Urothelium cell line (cell line): ENCODE measurements around the gene LRRC34.

ENCODE experiments used
- DNase-seq: peaks from one replicate; pipeline ENCODE4 v3.0.0; 2011; ENCODE audit warnings: low spot score, mixed read lengths
- FAIRE-seq: peaks from 2 replicates; lab custom pipeline; 2011; peaks lifted over from hg19 to GRCh38; lab: Jason Lieb, UNC

LRRC34 gene, protein sequence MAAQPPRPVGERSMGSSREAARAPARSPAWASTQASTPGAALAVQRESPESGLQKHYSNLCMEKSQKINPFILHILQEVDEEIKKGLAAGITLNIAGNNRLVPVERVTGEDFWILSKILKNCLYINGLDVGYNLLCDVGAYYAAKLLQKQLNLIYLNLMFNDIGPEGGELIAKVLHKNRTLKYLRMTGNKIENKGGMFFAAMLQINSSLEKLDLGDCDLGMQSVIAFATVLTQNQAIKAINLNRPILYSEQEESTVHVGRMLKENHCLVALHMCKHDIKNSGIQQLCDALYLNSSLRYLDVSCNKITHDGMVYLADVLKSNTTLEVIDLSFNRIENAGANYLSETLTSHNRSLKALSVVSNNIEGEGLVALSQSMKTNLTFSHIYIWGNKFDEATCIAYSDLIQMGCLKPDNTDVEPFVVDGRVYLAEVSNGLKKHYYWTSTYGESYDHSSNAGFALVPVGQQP

DNA sequence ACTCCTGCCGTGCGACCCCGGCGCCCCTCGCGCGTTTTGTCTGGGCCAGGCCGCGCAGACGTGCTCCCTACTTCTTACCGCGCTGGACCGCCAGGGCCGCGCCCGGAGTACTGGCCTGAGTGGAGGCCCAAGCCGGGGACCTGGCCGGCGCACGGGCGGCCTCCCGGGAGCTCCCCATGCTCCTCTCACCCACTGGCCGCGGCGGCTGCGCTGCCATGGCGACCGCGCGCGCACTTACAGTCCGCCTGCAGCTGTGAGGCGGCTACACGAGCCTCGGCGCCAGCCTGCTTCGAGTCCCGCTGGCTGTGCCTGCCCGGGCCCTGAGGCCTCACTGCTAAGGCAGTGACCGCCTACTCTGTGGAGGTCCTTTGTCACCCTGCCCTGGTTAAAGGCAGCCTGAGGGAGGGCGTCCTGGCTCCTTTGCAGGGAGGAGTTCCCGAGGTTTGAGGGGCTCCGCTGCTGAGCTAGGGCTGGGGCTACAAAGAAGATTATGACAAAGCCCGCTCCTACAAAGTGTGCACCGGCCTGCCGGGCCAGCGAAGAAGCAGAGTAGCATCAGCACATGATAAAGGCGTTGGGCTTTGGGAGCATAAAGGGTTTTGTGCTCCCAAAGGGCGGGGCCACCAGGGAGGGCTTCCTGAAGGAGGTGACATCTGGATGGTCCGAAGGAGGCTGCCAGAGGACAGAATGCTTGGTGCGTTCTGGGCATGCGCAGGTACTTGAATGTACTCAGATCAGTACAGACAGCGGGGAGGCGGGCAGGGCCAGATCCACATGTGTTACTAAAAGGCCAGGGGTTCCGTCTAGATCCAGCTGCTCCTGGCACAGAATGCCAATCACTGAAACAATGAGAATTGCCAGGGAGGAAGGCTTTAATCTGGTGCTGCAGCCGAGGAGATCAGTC, at the start of gene LRRC34, which contains the start of gene LRRIQ4:
Gene LRRC34, minus strand, starts transcription at position 573 of the 904 bp plus-strand sequence. Its CDS starts 356 bp downstream, at position 217.
Gene LRRIQ4, plus strand, starts transcription at position 539 of the 904 bp plus-strand sequence. CDS start 9,052 bp downstream, outside the sequence.
- peak; percentile 6 for DNase-seq
- FAIRE-seq, result no peak

DNA sequence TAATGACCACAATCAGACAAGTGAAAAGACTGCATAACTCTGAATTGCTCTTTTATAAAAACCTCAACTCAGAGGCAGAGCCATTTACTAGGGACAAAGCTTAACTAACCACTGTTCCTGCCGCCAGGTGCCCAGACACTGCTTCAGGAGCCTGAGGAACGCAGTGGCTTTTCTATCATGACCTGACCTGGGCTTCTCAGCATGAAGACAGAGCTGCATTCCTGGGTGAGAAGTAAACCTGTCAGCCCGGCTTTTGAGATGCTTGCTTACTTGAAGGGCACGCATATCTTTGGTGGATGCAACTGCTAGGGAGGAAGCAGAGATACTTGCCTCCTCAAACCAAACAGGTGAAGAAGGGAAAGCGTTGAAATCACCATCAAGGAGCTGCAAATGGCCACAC, 49.2 kb upstream of the LRRC34 start:
- no peak for FAIRE-seq

DNA sequence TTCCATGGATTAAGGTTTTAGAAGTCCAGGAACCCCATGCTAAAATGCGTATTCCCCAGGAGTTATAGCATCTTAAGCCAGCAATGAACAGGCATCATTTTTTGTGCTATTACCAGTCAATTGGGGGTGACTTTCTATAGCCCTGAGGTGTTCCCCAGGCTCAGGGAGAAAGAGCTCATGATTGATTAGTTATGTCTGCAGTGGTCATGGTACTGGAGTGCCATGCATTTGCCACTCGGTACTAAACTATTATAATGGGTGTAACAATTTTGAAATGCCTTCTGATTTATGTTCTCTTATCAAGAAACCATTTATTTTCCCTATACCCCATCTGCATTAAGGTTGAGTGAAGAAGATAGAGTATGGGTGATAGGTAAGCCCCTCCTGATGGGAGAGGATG, 45.1 kb upstream of the LRRC34 start:
- FAIRE-seq (no peak), DNase-seq (no peak)

More for the DNA sequence above, 49.2 kb upstream of the LRRC34 start:
- DNase-seq, result no peak

DNA sequence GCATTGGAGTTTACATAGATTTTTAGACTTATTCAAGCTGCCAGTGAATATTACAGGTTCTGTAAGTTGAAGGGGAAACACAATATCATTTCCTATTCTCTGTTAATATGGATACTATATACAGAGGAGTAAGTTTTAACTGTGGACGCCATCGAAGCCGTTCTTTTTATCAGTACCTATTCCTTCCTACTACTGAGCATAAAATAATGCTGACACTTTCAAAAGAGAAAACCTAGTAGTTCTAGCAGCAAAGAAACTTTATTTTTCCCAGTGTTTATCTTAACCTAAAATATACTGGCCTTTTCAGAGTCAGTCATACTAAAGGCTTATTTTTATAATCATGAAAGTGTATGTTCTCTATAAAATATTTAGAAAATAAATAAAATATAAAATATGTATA, 42.8 kb upstream of the LRRC34 start:
- no peak for FAIRE-seq
- DNase-seq, result no peak

DNA sequence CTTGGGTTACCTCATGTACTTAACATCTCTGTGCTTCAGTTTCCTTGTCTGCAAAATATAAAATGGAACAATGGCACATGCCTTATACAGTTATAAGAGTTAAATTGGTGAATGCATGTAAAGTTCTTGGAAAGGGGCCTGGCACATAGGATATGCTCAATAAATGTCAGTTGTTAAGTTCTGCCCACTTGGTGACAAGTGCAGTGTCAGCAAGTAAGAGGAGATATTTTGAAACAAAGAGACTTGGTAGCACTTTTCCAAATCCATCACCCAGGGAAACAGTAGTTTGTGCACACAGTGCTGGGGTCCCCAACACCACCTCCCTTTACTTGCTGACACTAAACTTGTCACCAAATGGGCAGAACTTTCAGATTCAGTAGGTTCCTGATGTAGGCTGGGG, 37.9 kb upstream of the LRRC34 start:
- no peak for FAIRE-seq
- DNase-seq, result no peak

DNA sequence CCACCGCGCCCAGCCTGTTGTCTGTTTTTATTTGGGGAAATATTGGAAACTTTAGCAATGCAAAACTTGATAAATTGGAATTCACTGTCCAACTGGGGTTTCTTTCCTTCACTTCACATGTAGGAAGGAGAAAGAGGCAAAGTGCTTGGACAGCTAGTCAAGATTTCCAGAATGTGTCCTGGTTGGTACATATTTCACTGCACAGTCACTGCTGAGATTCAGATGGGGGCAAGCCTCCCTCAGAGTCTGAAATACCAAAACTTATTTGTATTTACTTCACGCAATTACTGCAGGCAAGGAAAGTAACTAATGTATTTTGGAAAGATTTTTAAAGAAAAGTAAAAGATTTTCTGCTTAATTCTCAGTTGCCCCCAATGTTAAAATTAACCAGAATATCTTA, 36.0 kb upstream of the LRRC34 start:
- no peak for DNase-seq
- FAIRE-seq, result no peak

DNA sequence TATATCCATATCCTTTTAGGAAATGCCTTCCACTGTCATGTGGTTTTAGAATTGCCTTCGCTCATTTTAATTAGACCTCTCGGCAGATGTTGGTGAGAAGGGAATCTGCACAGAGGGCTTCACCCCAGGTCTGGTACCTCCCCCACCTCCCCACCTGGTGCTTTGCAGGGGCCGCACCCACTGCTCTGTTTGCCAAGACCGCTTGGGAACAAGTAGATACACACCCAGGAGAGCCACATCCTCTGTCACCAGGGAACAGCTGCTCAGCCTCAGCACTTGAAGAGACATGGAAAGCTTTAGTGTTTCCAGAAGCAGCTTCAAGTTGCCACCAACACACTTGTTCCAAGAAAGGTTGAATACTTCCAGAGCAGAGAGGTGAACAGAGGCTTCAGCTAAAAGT, 35.2 kb upstream of the LRRC34 start:
- FAIRE-seq (no peak), DNase-seq (no peak)

DNA sequence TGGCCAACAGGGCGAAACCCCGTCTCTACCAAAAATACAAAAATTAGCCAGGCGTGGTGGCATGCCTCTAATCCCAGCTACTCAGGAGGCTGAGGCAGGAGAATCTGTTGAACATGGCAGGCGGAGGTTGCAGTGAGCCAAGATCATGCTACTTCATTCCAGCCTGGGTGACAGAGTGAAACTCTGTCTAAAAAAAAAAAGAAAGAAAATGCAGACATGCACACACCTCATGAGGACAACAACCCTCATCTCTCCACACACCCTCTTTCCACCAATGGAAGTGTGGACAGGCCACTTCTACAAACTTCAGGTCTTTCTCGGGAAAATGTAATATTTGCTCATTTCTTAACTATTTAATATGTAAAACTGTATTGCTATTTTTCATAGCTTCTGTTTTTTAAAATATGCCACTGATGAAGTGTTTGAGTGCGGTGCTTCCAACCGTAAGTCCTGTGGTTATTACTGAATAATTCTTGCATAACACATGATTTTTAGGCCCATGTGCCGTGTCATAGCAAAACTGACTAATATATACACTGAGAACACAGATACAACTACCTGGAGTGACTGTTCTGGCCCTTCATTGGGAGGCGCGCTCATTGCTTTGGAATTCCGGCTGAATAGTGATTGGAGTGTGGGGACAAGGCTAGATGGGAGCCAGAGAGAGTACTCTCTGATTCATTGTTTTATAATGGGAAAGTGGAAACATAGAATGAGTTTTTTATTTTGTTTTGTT, 33.9 kb upstream of the LRRC34 start:
- DNase-seq (peak; percentile 62), FAIRE-seq (no peak)

DNA sequence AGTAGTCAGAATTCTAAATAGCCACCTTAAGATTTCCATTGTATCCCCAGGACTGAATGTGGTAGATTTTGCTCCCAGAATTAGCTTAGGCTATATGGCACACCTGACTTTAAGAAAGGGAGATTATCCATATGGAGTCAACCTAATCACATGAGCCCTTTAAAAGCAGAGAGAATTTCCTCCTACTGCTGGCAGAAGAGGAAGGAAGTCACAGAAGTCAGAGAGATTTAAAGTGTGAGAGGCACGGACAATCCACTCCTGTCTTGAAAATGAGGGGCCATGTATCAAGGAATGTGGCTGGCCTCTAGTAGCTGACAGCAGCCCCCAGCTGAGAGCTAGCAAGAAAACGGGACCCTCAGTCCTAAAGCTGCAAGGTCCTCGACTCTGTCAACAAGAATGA, 30.3 kb upstream of the LRRC34 start:
- DNase-seq, result no peak
- no peak for FAIRE-seq

DNA sequence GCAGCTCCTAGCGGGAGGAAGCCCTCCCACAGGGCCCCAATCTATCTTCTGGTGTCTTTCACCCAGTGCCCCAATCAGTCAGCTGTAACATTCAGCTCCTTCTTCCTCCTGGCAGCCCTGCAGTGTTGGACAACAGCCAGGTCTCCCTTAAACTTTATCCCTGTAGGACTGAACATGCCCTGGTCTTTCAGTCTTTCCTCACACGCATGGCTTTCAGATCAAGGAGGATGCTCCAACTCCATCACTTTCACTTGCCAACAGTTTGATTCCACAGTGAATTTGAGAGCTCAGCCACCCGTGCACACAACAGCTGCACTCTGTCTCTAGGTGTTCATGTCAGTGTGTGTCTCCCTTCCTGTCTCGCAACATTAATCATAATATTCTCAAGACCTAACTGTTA, 28.5 kb upstream of the LRRC34 start:
- no peak for FAIRE-seq

DNA sequence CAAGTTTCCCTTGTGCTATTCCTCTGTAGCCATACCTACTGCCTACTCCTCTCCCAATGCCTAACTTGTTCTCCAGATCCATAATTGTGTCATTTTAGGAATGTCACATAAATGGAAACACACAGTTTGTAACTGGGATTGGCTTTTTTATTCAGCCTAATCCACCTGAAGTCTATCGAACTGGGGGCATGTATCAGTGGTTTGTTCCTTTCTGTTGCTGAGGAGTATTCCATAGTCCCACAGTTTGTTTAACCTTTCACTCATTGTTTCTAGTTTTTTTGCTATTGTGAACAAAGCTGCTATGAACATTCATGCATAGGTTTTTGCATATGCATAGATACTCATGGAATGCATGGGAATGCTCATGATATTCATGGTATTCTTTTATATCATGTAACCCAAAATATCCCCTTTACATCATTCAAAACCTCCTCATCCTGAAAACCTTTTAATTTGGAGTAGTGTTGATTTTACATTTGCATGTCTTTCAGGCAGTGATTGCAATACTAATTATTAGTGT, 25.9 kb upstream of the LRRC34 start:
- FAIRE-seq, result no peak
- DNase-seq, result no peak

More for the DNA sequence above, 28.5 kb upstream of the LRRC34 start:
- no peak for DNase-seq

DNA sequence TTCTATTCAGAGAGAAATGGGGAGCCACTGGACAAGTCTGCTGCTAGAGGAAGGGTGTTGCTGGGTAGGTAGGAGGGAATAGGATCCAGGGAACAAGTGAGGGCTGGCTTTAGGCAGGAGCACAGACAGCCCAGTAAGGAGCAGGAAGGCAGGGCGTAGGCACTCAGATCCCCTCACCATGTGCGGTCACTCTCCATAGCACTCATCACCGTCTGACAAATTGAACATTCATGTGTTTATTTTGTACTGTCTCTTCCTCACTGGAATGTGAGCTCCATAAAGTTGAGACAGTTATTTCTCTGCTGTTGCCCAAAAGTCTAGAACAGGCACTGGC, 24.2 kb upstream of the LRRC34 start:
- FAIRE-seq, result no peak

DNA sequence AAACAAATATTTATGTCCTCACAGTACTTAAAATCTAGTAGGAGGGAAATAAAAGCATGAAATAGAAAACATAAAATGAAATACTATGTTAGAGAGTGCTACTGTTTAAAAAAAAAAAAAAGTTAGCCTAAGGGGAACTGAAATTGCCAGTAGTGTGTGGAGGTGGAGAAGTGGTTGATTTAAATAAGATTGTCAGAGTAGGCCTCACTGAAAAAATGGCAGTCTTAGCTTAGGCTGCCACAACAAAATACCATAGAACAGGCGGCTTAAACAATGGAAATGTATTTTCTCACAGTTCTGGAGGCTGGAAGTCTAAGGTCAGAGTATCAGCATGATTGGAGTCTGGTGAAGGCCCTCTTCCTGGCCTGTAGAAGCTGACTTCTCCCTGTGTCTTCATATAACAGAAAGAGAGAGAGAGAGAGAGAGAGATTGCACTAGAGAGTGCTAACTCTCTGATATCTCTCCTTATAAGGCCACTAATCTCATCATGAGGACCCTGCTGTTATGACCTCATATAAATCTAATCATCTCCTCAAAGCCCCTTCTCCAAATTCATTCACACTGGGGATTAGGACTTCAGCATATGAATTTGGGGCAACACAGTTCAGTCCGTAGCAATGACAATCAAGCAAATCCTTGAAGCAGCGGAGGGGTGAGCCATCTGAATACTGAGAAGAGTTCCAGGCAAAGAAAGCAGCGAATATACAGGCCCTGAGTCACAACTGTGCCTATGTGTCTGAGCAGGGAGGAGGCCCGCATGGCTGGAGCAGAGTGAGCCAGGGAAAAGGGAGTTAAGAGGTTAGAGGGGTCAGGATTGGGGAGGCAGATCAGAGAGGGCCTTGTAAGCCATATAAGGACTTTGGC, 23.6 kb upstream of the LRRC34 start:
- no peak for FAIRE-seq

More for the DNA sequence above, 24.2 kb upstream of the LRRC34 start:
- DNase-seq, result no peak

DNA sequence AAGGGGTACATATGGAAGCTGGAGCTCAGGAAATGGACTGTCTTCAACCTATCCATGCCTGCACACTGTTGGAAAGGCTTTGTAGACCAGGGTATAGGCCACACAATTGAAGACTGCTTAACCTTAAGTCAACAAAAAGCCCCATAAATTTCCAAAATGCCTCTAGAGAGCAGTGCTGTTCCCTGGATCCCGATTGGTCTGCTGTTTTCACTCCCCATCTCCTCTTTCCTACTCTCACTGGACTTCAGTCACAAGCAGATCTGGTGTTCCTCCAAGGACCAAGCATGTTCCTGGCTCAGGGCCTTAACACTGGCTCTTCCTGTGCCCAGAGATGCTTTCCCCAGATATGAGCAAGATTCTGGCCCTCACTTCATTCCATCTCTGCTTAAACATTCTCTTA, 22.8 kb upstream of the LRRC34 start:
- FAIRE-seq, result no peak

More for the DNA sequence above, 23.6 kb upstream of the LRRC34 start:
- no peak for DNase-seq

DNA sequence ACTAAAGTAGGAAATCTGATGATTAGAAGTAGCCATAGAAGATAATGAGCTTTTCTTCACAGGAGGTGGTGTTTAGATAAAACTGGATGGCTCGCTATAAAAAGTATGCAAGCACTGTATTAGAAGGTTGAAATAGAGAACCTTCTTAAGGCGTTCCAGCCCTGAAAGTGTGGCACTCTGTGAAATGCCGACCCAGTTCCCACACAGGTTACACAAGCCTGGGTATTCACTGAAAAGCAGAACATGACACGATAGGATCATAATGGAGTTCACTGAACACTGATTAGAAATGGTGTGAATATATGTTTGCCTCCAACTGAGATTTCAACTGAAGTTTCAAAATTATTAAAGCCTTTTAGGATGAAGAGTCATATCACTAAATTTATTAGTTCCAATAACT, 15.0 kb upstream of the LRRC34 start:
- FAIRE-seq (no peak), DNase-seq (no peak)

More for the DNA sequence above, 22.8 kb upstream of the LRRC34 start:
- DNase-seq, result no peak

DNA sequence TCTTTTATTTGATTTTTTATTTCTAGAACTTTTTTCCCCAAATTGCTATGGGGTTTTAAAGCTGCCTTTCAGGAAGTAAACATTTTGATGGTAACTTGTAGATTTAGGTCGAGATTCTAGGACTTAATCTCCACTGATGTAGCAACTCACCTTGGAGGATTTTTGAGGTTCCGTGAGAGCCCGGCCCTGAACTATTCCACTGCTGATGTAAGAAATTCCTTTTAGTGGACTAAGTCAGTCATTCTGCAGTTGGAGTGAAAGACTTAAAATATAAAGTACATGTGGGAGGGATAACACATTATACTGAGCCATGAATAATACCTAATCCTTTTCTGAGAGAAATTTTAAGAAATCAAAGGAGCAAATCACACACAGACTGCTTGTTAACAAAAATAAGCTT, 12.6 kb upstream of the LRRC34 start:
- FAIRE-seq, result no peak
- DNase-seq, result no peak

DNA sequence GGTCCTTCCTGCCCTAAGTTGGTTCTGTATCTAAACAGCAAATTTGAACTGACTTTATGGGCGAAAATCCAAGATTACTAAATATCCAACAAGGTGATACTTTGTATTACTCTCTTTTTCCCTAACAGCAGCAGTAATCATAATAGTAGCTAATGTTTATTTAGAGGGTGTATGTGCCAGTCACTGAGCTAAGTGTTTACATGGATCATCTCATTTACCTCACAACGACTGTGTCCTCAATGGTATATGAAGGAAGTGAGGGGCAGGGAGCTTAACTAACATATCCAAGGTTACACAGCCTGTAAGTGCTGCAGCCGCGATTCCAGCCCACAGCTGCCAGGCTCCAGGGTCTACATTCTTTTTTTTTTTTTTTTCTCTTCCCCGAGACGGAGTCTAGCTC, 10.3 kb upstream of the LRRC34 start:
- DNase-seq (no peak), FAIRE-seq (no peak)

DNA sequence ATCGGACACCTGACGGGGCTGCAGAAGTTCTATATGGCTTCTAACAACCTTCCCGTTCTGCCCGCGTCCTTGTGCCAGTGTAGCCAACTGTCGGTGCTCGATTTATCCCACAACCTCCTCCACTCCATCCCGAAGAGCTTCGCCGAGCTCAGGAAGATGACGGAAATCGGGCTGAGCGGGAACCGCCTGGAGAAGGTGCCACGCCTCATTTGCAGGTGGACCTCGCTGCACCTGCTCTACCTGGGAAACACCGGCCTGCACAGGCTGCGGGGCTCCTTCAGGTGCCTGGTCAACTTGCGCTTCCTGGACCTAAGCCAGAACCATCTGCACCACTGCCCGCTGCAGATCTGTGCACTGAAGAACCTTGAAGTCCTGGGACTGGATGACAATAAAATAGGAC, 9.8 kb upstream of the LRRC34 start:
- FAIRE-seq (no peak), DNase-seq (no peak)

DNA sequence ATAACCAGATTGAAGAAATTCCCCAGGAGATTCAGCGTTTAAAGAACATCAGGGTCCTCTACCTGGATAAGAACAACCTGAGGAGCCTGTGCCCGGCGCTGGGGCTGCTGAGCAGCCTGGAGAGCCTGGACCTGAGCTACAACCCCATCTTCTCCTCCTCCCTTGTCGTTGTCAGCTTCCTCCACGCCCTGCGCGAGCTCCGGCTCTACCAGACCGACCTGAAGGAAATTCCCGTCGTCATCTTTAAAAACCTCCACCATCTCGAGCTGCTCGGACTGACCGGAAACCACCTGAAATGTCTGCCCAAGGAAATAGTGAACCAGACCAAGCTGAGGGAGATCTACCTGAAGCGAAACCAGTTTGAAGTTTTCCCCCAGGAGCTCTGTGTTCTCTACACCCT, 9.4 kb upstream of the LRRC34 start:
- FAIRE-seq (no peak), DNase-seq (no peak)

DNA sequence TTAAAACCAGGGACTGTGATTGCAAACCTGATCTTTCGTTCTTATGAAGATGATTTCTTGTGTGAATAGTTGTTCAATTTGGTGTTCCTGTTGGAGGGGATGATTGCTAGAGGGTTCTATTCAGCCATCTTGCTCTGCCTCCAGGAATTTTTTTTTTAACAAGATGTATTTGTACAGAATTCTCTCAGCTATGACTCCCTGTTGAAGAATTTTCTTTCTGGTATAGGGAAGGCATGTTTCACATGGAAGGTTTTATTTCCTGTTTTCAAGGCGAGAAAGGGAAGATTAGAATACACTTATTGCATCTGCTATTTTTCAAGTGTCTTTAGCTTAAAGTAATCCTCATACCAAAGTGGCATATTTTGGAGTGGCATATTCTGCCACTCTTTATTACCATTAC, 5.6 kb upstream of the LRRC34 start:
- DNase-seq (no peak), FAIRE-seq (no peak)
